Measurements from ENCODE around the gene PYDC2. TPM values are rescaled to one million over a fixed set of nuclear protein-coding genes. Genes with fewer than 3 reads are reported as not detected.

Gene PYDC2
- total RNA-seq, 2 experiments from 2014 or later = not detected

DNA sequence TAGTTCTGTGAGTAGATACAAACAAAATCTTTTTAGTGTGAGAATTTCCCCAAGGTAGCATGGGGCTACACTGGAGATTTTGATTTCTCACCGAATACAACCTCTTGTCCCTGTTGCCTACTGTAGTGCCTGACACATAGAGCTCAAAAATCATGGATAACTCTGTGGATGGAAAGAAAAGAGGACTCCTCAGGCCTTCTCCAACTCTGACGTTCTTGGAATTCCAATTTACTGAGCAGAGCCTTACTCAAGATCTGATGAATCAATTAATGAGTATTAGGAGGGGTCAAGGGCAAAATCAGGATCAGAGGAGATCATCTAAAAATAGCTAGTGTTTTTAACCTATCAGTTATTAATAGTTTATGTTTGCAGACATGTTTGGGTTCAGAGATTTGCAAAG, 46.7 kb upstream of the PYDC2 start:
- no peak for DNase-seq (ENCODE audit: low spot score)
- Histone ChIP-seq H3K4me3 (ENCODE audit: low read depth, low read length, poor library complexity, severe bottlenecking) (no peak overlapping the region), H3K4me2 (ENCODE audit: low read length) (no peak overlapping the region), H3K9me3 (ENCODE audit: low read length) (peaks cover 14% of the 10 kb centered on the region; the same call in 1 of the 2 replicates), H3K79me2 (ENCODE audit: insufficient read depth, low read depth, low read length) (no peaks in the 10 kb centered on the region), H2AFZ (ENCODE audit: low read length) (no peak overlapping the region), H3K9me2 (ENCODE audit: insufficient read depth, low read length) (no peaks in the 10 kb centered on the region), H4K20me1 (ENCODE audit: insufficient read depth, low read length) (no peaks in the 10 kb centered on the region), H3K36me3 (ENCODE audit: insufficient read depth, low read length) (no peaks in the 10 kb centered on the region), H3K27ac (ENCODE audit: low read depth, low read length, poor library complexity, severe bottlenecking) (no peak overlapping the region), H3K4me1 (ENCODE audit: insufficient read depth, low read length, poor library complexity, severe bottlenecking) (no peaks in the 10 kb centered on the region)
- TF ChIP-seq, protein P1, sequence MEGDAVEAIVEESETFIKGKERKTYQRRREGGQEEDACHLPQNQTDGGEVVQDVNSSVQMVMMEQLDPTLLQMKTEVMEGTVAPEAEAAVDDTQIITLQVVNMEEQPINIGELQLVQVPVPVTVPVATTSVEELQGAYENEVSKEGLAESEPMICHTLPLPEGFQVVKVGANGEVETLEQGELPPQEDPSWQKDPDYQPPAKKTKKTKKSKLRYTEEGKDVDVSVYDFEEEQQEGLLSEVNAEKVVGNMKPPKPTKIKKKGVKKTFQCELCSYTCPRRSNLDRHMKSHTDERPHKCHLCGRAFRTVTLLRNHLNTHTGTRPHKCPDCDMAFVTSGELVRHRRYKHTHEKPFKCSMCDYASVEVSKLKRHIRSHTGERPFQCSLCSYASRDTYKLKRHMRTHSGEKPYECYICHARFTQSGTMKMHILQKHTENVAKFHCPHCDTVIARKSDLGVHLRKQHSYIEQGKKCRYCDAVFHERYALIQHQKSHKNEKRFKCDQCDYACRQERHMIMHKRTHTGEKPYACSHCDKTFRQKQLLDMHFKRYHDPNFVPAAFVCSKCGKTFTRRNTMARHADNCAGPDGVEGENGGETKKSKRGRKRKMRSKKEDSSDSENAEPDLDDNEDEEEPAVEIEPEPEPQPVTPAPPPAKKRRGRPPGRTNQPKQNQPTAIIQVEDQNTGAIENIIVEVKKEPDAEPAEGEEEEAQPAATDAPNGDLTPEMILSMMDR (conservative IDR thresholded peaks at IDR 0.05; ENCODE audit: low read length) = no peak
- no peak for TF ChIP-seq EZH2phosphoT487 (IDR thresholded peaks at IDR 0.05; ENCODE audit: borderline replicate concordance, low read depth, low read length)
- intact Hi-C loops (cut with micrococcal nuclease; ENCODE audit: unreplicated experiment) = no loop called here
- BruUV-seq (replicated peaks) = no TSS peak
- CTCF ChIA-PET (ENCODE audit: unreplicated experiment) = interaction anchor here (0.6 to 1.0 kb wide), 2 partner anchors 750 to 1030 kb away, joined by 3 to 5 read pairs; no protein-coding TSS in a partner anchor
- POLR2A ChIA-PET = interaction anchor here (0.6 kb wide), 1 partner anchor 35 kb away, joined by 4 read pairs; no protein-coding TSS in a partner anchor

DNA sequence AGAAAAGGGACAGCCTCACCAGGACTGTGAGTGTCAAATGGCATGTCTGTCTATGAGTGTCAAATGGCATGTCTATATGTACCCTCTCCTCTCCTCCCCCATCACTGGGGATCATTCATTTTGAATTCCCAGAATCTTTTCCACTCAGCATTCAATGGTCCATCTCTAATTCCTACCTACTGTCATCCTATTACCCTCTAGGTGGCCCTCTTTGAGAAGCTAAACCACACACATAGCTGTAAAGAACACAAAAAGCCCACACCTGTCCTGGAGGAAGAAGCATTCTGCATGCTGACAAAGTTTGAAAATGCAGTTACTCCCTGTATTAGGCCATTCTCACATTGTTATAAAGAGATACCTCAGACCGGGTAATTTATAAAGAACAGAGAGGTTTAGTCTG, 46.2 kb upstream of the PYDC2 start:
- H3K79me2 ChIP-seq (ENCODE audit: insufficient read depth, low read depth, low read length) = no peaks in the 10 kb centered on the region
- TF ChIP-seq, protein P1 (conservative IDR thresholded peaks at IDR 0.05; ENCODE audit: low read length) = no peak
- H2AFZ ChIP-seq (ENCODE audit: low read length) = no peak overlapping the region
- no peaks in the 10 kb centered on the region for H3K9me2 ChIP-seq (ENCODE audit: insufficient read depth, low read length)
- CTCF ChIA-PET (ENCODE audit: unreplicated experiment) = interaction anchor here (1.0 kb wide), 1 partner anchor 1030 kb away, joined by 5 read pairs; no protein-coding TSS in a partner anchor
- no TSS peak for BruUV-seq (replicated peaks)
- DNase-seq (ENCODE audit: low spot score) = no peak
- H3K4me2 ChIP-seq (ENCODE audit: low read length) = no peak overlapping the region
- H3K36me3 ChIP-seq (ENCODE audit: insufficient read depth, low read length) = no peaks in the 10 kb centered on the region
- no peaks in the 10 kb centered on the region for H4K20me1 ChIP-seq (ENCODE audit: insufficient read depth, low read length)
- intact Hi-C loops (cut with micrococcal nuclease; ENCODE audit: unreplicated experiment) = no loop called here
- no peaks in the 10 kb centered on the region for H3K4me1 ChIP-seq (ENCODE audit: insufficient read depth, low read length, poor library complexity, severe bottlenecking)
- H3K9me3 ChIP-seq (ENCODE audit: low read length) = peaks cover 14% of the 10 kb centered on the region; the same call in 1 of the 2 replicates
- H3K27ac ChIP-seq (ENCODE audit: low read depth, low read length, poor library complexity, severe bottlenecking) = no peak overlapping the region
- POLR2A ChIA-PET = no interaction called here
- no peak overlapping the region for H3K4me3 ChIP-seq (ENCODE audit: low read depth, low read length, poor library complexity, severe bottlenecking)

DNA sequence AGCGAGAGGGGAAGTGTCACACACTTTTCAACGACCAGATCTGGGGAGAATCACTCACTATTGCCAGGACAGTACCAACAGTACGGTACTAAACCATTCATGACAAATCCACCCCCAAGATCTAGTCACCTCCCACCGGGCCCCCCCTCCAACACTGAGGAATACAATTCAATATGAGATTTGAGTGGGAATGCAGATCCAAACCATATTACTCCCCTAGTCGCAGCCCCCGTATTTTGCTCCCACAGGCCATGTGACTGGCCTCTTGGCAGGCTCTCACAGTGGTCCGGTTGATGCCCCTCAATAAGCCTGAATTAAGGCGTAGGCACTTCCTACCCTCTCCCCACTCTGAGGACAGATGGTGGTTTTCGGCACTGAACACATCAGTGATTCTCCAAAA, 45.4 kb upstream of the PYDC2 start:
- BruUV-seq (replicated peaks) = no TSS peak
- DNase-seq (ENCODE audit: low spot score) = no peak
- Histone ChIP-seq H3K9me3 (ENCODE audit: low read length) (peaks cover 5% of the 10 kb centered on the region; the same call in 1 of the 2 replicates), H3K4me1 (ENCODE audit: insufficient read depth, low read length, poor library complexity, severe bottlenecking) (no peaks in the 10 kb centered on the region), H3K36me3 (ENCODE audit: insufficient read depth, low read length) (no peaks in the 10 kb centered on the region), H4K20me1 (ENCODE audit: insufficient read depth, low read length) (no peaks in the 10 kb centered on the region), H3K27ac (ENCODE audit: low read depth, low read length, poor library complexity, severe bottlenecking) (no peak overlapping the region), H3K4me3 (ENCODE audit: low read depth, low read length, poor library complexity, severe bottlenecking) (no peak overlapping the region), H3K79me2 (ENCODE audit: insufficient read depth, low read depth, low read length) (no peaks in the 10 kb centered on the region), H3K9me2 (ENCODE audit: insufficient read depth, low read length) (no peaks in the 10 kb centered on the region), H2AFZ (ENCODE audit: low read length) (peak overlapping the region; percentile 13; the same call in 1 of the 2 replicates), H3K4me2 (ENCODE audit: low read length) (no peak overlapping the region)
- CTCF ChIA-PET (ENCODE audit: unreplicated experiment) = interaction anchor here (0.6 kb wide), 1 partner anchor 1007 kb away, joined by 3 read pairs; no protein-coding TSS in a partner anchor
- no peak for TF ChIP-seq EZH2phosphoT487 (IDR thresholded peaks at IDR 0.05; ENCODE audit: borderline replicate concordance, low read depth, low read length)
- intact Hi-C loops (cut with micrococcal nuclease; ENCODE audit: unreplicated experiment) = no loop called here
- POLR2A ChIA-PET = interaction anchor here (0.7 kb wide), 1 partner anchor 53 kb away, joined by 4 read pairs; no protein-coding TSS in a partner anchor

All from OCI-LY7 (cell line).